A673 (cell line): ENCODE results near the gene AOPEP. TPM values are rescaled to one million over a fixed set of nuclear protein-coding genes. Genes with fewer than 3 reads are reported as not detected.

ENCODE experiments used
- BruUV-seq: library from RNA; stranded (reverse); fragments of 400-500 nt; replicated peaks from 2 replicates; lab custom pipeline; 2021; lab: Mats Ljungman, UMichigan
- CTCF ChIA-PET: fragments of 300-600 bp; sonication (Branson Sonifier 250); formaldehyde crosslinking; loops from one replicate; lab custom pipeline; 2022; ENCODE audit warnings: antibody characterized with exemption; lab: Charles Lee
- POLR2A ChIA-PET: fragments of 300-600 bp; sonication (Branson Sonifier 250); formaldehyde crosslinking; loops from one replicate; lab custom pipeline; 2022; ENCODE audit warnings: antibody characterized with exemption; ENCODE audit not compliant: low non-redundant PET; lab: Charles Lee
- DNase-seq: peaks from one replicate; pipeline ENCODE4 v3.0.0-alpha.2; 2015; ENCODE audit warnings: low spot score
- H3K27ac ChIP-seq: fragments of 200-600 bp; sonication (generic); 2 replicates; pipeline ENCODE4 v1.5.1; 2016; ENCODE audit warnings: mixed run types, low read depth, mild to moderate bottlenecking, mixed read lengths, antibody characterized with exemption, low read length; ENCODE audit not compliant: poor library complexity, severe bottlenecking
- H3K27me3 ChIP-seq: fragments of 200-600 bp; sonication (generic); replicated peaks from 2 replicates; pipeline ENCODE4 v1.6.1; 2017; ENCODE audit warnings: mixed run types, low read depth, mild to moderate bottlenecking, mixed read lengths, antibody characterized with exemption, low read length; ENCODE audit not compliant: insufficient read depth, poor library complexity
- H3K36me3 ChIP-seq: fragments of 200-600 bp; sonication (generic); 2 replicates; pipeline ENCODE4 v1.6.1; 2016; ENCODE audit warnings: mixed run types, mild to moderate bottlenecking, mixed read lengths, antibody characterized with exemption, low read length; ENCODE audit not compliant: insufficient read depth, poor library complexity, severe bottlenecking
- H3K4me1 ChIP-seq: fragments of 200-600 bp; sonication (generic); 2 replicates; pipeline ENCODE4 v1.6.1; 2017; ENCODE audit warnings: mixed run types, mild to moderate bottlenecking, mixed read lengths, antibody characterized with exemption, low read length; ENCODE audit not compliant: insufficient read depth, poor library complexity, severe bottlenecking
- H3K4me3 ChIP-seq: fragments of 200-600 bp; sonication (generic); 2 replicates; pipeline ENCODE4 v1.5.1; 2016; ENCODE audit warnings: low read depth, mixed run types, mild to moderate bottlenecking, mixed read lengths, low read length; ENCODE audit not compliant: poor library complexity, severe bottlenecking
- H3K9me3 ChIP-seq: fragments of 200-600 bp; sonication (generic); 2 replicates; pipeline ENCODE4 v1.6.1; 2016; ENCODE audit warnings: mixed run types, low read depth, mild to moderate bottlenecking, mixed read lengths, antibody characterized with exemption, low read length; ENCODE audit not compliant: poor library complexity, severe bottlenecking
- EZH2 ChIP-seq: fragments of 200-600 bp; sonication (generic); IDR thresholded peaks from 2 replicates; pipeline ENCODE4 v1.6.1; 2017; ENCODE audit warnings: borderline replicate concordance, low read depth, mild to moderate bottlenecking, mixed read lengths, antibody characterized with exemption, low read length; ENCODE audit not compliant: poor library complexity, severe bottlenecking
- intact Hi-C: fragments of 100-400 bp; cut with micrococcal nuclease; formaldehyde crosslinking; loops from one replicate; pipeline ENCODE4 v1.10.0; 2022; ENCODE audit not compliant: unreplicated experiment
- total RNA-seq: library from RNA; stranded (reverse); gene quantifications from 2 replicates; pipeline ENCODE4 v1.2.3, GENCODE V29; 2021
- TF ChIP-seq, protein P1 (sequence below): fragments of 300-800, 200-600 bp; sonication (generic); conservative IDR thresholded peaks from 2 replicates; pipeline ENCODE4 v1.5.1; 2017; ENCODE audit warnings: low read depth, mild to moderate bottlenecking, antibody characterized with exemption, low read length, moderate library complexity, mixed read lengths

Gene AOPEP
- total RNA-seq, 1 experiment from 2014 or later = 17.5 TPM

DNA sequence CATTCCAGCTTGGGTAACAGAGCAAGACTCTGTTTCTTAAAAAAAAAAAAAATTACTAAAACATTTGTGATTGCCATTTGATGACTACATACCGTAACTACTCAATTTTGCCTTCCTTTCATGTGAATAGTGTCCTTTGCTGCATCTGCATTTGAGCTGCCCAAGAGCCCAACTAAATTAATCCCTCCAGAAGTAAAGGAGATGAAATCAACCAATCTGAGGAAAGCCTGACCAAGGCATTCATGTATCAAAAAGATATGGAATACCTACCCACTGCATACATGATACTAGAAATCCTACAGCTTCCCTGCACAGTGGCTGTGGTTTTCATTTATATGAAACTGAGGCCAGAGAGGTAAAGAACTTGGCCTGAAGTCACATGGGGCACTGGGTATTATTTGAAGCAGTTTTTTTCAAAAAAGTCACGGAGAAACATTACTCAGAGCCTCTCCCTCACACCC is 177.5 kb downstream of the AOPEP start:
- POLR2A ChIA-PET = interaction anchor here (0.6 to 0.7 kb wide), 2 partner anchors 64 to 369 kb away, joined by 6 to 7 read pairs; no protein-coding TSS in a partner anchor
- Histone ChIP-seq H3K4me3 (no peak overlapping the region), H3K36me3 (no peaks in the 10 kb centered on the region), H3K4me1 (peaks cover 14% of the 10 kb centered on the region), H3K27ac (no peak overlapping the region), H3K27me3 (no peaks in the 10 kb centered on the region), H3K9me3 (no peaks in the 10 kb centered on the region)
- DNase-seq = no peak
- TF ChIP-seq, protein P1, sequence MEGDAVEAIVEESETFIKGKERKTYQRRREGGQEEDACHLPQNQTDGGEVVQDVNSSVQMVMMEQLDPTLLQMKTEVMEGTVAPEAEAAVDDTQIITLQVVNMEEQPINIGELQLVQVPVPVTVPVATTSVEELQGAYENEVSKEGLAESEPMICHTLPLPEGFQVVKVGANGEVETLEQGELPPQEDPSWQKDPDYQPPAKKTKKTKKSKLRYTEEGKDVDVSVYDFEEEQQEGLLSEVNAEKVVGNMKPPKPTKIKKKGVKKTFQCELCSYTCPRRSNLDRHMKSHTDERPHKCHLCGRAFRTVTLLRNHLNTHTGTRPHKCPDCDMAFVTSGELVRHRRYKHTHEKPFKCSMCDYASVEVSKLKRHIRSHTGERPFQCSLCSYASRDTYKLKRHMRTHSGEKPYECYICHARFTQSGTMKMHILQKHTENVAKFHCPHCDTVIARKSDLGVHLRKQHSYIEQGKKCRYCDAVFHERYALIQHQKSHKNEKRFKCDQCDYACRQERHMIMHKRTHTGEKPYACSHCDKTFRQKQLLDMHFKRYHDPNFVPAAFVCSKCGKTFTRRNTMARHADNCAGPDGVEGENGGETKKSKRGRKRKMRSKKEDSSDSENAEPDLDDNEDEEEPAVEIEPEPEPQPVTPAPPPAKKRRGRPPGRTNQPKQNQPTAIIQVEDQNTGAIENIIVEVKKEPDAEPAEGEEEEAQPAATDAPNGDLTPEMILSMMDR = no peak
- TF ChIP-seq EZH2 = no peak
- intact Hi-C loops = no loop called here
- no TSS peak for BruUV-seq
- CTCF ChIA-PET = no interaction called here

DNA sequence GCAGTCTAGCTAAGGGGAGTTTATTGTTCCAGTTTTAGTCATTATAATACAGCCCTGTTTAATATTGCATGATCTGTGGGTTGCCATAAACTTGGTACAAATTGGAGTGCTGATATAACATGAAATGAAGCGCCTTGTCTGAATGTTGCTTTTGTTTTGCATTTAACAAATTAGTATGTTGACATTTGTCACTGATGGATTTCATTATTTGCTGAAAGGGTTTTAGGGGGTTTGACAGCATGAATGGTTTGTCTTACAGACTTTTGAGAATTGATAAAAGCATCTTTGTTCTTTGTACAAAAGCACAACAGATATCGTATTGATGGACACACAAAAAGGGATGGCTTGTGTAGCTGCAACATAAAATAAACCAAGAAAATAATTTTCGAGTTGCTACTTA is 178.3 kb downstream of the AOPEP start:
- Histone ChIP-seq H3K4me3 (no peak overlapping the region), H3K27me3 (no peaks in the 10 kb centered on the region), H3K27ac (no peak overlapping the region), H3K9me3 (no peaks in the 10 kb centered on the region), H3K36me3 (no peaks in the 10 kb centered on the region), H3K4me1 (peaks cover 14% of the 10 kb centered on the region)
- no peak for DNase-seq
- intact Hi-C loops = no loop called here
- ChIA-PET POLR2A (no interaction called here), CTCF (no interaction called here)
- no TSS peak for BruUV-seq
- no peak for TF ChIP-seq EZH2
- TF ChIP-seq, protein P1 = no peak

DNA sequence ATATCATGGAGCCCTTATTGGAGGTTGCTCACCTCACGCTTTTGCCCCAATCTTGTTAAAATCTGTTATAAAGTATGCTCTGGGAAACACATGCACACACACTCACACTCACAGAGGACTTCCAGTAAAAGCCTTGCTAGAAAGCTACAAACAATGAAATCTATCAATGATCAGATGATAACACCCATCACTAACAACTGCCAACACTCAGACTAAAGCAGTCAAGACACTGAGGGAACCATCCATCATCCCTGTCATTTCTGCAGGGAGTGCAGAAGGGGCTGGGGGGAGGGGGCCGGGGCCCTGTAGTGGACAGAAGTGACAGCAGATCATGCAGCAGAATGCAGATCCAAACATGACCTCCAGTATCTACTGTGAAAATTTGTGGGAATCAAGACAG is 179.1 kb downstream of the AOPEP start:
- POLR2A ChIA-PET = interaction anchor here (0.6 kb wide), 1 partner anchor 605 kb away, joined by 4 read pairs; no protein-coding TSS in a partner anchor

More for the DNA sequence above, 179.1 kb downstream of the AOPEP start:
- no peak for DNase-seq
- intact Hi-C loops = no loop called here
- H3K27ac ChIP-seq = no peak overlapping the region
- no peaks in the 10 kb centered on the region for H3K36me3 ChIP-seq
- H3K4me1 ChIP-seq = peaks cover 14% of the 10 kb centered on the region
- H3K4me3 ChIP-seq = no peak overlapping the region
- no peak for TF ChIP-seq EZH2
- TF ChIP-seq, protein P1 = no peak
- CTCF ChIA-PET = no interaction called here
- H3K27me3 ChIP-seq = no peaks in the 10 kb centered on the region
- H3K9me3 ChIP-seq = no peaks in the 10 kb centered on the region
- no TSS peak for BruUV-seq
